Superior temporal gyrus (tissue), 1 donor: Measurements from ENCODE around the gene CXorf58.
"Not testable (repeated sequence)": the region's sequence is repeated elsewhere in the genome, so short reads cannot be mapped to it uniquely, and the experiment has no call there.

Source experiments
- DNase-seq: peaks from one replicate; pipeline ENCODE4 v3.0.0-alpha.2; 2016; ENCODE audit errors: extremely low spot score

Gene CXorf58, protein sequence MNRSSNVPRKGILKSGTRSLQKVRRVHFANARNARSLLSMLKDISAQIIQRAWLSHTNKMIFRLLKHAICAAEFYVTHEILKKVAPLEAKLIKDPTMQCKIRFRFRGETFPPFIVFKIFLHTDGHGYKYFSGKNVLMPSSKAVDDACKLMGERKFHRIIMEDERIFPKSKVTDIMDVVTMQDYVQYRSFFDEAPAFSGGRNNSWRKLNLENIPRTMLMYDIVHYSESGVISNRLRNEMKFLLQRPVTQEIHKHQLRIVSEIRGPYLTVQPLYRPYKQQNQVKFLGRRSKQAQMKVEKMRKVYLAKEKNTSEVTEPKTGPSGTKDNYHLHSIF

DNA sequence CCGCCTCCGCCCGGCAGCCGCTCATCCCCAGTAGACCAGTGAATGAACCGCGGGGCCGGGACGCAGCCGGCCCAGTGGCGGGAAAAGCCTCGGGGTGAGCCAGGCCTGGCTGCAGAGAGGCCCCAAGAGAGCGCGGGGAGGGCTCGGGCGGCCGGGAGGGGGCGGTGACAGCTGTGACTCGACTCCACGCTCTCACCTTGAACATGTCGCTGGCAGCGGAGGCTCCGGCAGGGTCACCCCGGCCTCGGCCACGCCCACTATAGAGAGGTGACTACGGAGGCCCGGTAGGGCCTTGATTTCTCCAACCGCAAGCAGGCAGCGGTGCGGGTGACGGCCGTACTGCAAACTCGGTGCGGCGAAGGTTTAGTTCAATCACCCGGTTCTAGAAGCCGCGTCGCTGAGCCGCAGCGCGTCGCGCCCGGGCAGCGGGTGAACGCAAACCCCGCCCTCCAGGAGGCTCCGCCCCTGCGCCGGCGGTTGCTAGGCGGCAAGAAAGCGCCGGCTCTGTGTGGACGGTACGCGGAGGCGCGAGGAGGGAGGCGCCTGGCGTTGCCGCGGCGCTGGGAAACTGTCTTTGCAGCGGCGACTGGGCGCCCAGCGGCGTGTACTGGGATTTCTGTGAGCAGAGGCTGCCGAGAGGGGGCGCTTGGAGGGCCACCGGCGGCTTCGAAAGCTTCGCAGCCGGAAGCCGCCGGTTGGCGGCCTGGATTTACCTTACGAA is at the start of gene CXorf58, which contains the start of gene APOO:
Gene CXorf58 (plus strand): TSS at position 509 of the 721 bp plus-strand sequence. CDS start 2,297 bp downstream, outside the sequence.
Gene APOO (minus strand): TSS at position 441 of the 721 bp plus-strand sequence. CDS start 236 bp downstream, at position 205.
- peak; percentile 86 for DNase-seq

- DNase-seq: not testable (repeated sequence)
These were observed 48.6 kb upstream of the CXorf58 start for GRCh38 chrX:23859238-23859637.

GRCh38 chrX:23861215-23861896 is 46.5 kb upstream of the CXorf58 start:
- DNase-seq: no peak

GRCh38 chrX:23861952-23862351 is 45.9 kb upstream of the CXorf58 start:
- DNase-seq: not testable (repeated sequence)

GRCh38 chrX:23864742-23865326 is 43.0 kb upstream of the CXorf58 start:
- no peak for DNase-seq

DNA sequence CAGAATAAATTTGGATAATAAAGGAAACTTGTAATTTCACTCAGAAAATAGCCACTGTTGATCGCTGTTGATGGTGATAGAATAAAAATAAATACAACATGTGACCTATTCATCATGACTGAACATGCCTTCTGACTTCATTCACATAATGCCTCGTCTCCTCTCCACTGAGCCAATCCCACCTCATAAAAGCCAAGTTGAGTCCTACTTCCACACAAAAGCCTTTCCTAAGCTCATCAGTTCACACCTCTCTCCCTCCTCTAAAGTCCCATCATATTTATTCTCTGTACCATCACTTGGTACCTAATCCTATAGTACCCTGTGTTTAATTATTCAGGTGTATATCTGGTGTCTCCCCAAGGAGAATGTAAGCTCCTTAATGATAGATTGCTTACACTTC is 37.8 kb upstream of the CXorf58 start:
- no peak for DNase-seq

DNA sequence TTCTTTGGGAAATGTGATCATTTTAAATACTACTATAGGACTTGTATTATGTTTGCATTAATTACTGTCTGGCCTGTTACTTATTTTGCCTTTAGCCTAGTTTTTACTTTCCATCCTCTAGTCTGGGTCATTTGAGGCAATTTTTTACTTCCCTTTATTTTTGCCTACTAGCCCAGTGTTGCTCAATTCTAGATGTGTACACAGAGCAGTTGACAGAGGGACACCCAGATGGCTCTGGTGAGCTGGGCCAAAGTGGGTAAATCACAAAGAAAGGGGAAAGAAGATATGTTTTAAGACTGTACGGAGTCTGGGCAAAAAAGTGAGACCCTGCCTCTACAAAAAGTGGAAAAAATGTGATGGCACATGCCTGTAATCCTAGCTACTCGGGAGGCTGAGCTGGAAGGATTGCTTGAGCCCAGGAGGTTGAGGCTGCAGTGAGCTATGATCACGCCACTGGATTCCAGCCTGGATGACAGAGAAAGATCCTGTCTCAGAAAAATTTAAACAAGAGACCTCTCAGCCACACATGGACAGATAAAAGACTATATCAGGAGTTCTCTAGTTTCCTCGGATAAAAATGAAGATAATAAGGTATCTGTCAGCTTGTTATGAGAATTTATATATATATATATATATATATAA is 35.8 kb upstream of the CXorf58 start:
- no peak for DNase-seq

DNA sequence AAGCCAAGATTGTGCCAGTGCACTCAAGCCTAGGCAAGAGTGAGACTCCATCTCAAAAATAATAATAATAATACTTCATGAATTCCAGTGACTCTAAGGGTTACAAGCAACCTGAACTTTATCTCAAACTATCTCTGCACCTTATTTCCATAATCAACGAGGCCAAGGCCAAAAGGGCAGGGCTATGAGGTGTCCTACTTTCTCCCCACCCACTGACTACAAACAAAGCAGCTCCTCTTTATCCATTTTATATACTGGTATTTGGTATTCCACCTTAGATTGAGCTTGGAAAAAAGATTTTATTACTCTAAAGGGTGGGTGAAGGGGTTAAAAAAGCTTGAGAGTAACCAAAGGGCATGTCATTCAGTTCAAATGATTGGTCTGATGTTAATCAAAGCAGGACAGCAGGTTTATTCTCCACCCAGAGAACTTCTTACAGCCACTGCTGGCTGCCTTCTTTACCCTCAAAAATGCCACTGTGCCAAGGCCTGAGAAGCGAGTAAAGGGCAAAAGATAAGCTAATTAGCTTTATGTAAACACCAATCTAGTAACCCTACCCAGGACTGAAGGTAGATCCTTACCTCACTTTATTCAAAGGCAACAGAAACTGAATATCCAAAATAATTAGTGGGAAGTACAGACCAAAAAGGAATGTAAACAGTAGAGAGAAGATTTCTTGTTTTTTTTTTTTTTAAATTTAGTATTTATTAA is 28.3 kb upstream of the CXorf58 start:
- DNase-seq: no peak

DNA sequence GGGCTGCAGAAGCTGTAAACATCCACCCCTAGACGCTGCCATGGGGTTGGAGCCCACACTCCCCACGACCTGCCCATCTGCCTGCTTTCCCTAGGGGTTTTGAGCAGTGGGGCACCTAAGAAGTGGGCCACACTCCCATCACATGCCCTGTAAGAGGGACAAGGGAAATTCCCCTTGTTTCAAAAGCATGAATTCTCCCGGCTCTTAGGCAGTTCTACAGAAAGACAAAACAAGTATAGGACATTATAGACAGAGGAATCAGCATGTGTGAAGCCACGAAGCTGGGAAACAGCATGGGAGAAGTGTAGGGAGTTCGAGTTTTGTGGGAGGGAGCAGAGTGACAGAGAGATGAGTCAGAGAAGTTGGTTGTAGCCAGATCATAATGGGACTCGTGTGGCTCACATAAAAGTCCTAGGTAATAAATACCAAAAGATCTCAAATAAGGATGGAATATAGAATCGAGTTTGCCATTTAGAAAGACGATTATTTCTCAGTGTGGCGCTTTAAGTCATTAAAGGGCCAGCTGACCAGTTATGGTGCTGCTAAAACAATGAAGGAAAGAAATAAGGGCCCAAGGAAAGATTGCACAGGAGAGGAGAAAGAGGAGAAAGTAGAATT is 24.0 kb upstream of the CXorf58 start:
- DNase-seq: peak; percentile 7

DNA sequence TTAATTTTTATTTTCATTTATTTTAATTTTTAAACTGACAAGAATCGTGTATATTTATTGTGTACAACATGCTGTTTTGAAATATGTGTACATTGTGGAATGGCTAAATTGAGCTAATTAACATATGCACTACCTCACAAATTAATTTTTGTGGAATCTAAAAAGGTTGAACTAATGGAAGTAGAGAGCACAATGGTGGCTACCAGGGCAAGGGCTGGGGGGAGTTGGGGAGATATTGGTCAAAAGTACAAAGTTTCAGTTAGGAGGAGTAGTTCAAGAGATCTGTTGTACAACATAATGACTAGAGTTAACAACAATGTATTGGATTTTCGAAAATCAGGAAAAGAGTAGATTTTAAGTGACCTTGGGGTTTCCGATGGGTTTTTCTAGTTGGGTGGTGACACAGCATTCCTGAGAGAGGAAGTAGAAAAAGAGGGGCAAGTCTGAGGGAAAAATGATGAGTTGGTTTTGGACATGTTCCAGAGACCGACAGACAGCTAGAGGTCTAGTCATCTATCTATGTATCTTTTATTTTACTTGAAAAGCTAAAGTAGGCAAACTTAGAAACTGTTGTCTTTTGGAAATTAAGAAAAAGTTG is 23.3 kb upstream of the CXorf58 start:
- no peak for DNase-seq

GRCh38 chrX:23885803-23886202 is 22.0 kb upstream of the CXorf58 start:
- DNase-seq: no peak

DNA sequence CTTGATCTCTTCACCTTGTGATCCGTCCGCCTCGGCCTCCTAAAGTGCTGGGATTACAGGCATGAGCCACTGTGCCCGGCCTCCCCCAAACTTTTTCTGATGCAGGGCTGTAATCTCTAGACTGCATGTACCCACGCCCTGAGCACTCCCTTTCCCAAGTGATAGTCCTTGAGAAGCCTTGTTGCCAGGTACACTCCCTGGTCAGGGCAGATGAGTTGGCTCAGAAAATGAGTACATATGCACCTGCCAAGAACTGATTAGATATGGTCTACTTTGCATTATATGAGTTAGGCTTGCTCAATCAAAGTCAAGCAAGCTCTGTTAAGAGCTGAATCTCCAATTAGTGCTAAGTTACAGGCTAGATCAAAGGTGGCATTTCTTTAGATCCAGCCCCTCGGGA is 20.4 kb upstream of the CXorf58 start:
- no peak for DNase-seq

- no peak for DNase-seq
These were observed 19.9 kb upstream of the CXorf58 start for GRCh38 chrX:23887918-23888317.

GRCh38 chrX:23888887-23889501 is 18.8 kb upstream of the CXorf58 start:
- DNase-seq: no peak

DNA sequence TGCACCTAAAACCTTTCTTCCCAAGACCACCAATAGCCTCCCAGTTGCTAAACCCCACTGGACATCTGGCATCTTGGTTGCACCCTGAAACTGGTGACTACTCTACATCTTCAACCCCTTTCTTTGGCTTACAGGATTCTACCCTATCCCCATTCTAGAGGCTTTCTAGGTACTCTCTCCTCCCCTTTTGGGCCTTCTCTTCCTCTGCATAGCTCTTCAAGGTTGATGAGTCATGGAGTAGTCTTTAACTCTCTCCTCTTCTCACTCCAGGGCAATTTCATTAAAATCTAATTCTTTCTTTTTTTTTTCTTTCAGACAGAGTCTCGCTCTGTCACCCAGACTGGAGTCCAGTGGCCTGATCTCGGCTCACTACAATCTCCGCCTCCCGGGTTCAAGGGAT is 16.9 kb upstream of the CXorf58 start:
- DNase-seq: no peak

DNA sequence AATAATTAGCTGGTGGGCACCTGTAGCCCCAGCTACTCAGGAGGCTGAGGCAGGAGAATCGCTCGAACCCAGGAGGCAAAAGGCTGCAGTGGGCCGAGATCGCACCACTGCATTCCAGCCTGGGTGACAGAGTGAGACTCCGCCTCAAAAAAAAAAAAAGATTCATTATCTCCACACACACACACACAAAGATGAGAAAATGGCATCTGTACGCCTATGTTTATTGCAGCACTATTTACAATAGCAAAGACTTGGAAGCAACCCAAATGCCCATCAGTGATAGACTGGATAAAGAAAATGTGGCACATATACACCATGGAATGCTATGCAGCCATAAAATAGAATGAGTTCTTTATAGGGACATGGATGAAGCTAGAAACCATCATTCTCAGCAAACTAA is 12.8 kb upstream of the CXorf58 start:
- DNase-seq: not testable (repeated sequence)

- not testable (repeated sequence) for DNase-seq
These were observed 11.3 kb upstream of the CXorf58 start for GRCh38 chrX:23896539-23896938.

DNA sequence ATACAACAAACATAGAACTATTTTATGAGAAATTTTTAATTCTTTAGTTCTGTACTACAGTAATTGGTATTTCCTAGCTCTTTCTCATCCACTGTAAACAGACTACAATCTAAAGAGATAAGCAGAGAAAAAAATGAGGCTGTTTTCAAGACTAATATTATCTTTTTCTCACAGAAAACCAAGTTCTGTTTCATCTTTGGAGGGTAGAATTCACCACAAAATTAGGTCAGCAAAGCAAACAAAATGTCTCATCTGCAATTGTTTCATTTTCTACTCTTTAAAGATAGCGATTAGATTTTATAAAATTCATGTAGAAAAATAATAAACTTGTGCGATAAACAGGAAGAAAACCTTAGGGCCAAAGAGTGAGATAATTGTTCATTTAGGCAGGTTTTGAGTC is 10.8 kb upstream of the CXorf58 start:
- DNase-seq: no peak

DNA sequence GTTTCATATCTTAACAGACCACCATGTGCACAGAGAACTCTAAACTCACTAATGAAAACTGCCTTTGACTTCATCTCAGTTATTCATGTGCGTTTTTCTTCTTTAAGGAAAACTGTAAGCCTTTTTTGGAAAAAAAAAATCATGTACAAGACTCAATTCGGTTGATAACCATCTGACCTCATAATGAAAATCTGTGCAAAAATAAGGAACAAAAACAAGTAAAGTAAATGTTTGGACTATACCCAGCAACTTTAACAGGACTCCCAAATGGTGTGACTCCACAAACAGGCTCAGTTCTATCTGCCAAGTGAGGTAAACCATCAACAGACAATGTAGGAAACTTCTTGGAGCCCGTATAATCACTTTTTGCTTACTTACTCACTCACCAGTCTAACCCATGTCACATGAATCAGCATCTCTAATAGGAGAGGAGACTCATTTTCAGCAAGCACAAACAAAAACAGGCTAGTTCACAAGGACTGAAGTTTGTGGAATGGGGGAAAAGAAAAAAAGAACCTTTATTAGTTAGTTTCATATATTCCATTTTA is 9.3 kb upstream of the CXorf58 start:
- DNase-seq: no peak
